ENCODE measurements around the gene MPP2.

MPP2 gene

DNA sequence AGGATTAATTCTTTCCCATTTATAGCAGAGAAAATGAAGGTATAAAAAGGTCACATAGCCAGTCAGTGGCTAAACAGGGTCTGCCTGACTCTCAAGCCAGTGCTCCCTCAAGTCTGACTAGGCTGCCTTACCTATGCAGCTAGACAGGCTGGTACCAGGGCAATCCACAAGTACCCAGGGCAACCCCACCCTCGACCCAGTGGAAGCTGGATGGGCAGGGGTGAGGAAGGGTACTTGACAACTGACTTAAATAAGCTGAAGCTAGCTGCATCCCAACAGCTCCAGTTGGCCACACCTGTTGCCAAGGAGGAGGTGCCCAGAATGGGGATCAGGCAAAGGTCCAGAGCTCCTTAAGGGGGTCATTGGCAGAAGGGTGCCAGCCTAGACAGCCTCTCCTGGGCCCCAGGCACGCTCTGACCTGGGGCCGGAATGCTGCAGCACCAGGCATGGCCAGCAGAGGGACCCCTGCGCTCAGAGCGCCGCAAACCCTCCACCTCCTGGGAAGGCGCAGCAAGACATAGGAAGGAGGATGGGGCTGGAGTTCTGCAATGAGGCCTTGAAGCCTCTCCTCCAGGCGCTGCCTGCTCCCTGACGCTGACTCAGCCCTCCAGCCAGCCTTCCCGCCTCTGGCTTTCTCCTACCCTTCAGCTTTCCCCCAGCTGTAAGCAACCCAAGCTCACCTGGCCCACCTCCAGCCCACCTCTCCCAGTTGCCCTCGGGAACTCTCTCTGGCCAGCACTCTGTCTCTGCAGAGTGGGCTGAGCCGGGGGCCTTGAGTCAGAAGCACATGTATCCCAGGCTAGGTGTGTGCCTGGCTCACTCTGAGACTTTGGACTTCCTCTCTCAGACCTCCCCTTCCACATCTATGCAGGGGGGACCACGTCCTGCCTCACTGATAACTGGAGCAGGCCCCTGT lies 28.8 kb downstream of the MPP2 start:
- peak; percentile 56 for DNase-seq (ENCODE audit: low read depth)
- TF ChIP-seq, protein P1, sequence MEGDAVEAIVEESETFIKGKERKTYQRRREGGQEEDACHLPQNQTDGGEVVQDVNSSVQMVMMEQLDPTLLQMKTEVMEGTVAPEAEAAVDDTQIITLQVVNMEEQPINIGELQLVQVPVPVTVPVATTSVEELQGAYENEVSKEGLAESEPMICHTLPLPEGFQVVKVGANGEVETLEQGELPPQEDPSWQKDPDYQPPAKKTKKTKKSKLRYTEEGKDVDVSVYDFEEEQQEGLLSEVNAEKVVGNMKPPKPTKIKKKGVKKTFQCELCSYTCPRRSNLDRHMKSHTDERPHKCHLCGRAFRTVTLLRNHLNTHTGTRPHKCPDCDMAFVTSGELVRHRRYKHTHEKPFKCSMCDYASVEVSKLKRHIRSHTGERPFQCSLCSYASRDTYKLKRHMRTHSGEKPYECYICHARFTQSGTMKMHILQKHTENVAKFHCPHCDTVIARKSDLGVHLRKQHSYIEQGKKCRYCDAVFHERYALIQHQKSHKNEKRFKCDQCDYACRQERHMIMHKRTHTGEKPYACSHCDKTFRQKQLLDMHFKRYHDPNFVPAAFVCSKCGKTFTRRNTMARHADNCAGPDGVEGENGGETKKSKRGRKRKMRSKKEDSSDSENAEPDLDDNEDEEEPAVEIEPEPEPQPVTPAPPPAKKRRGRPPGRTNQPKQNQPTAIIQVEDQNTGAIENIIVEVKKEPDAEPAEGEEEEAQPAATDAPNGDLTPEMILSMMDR (IDR thresholded peaks at IDR 0.05; ENCODE audit: low read depth, low read length, missing control alignments): peak; percentile 95
- in situ Hi-C loops (cut with HindIII; ENCODE audit: low sequenced_read_pairs): no loop called here
- no peak overlapping the region for H3K4me3 ChIP-seq (ENCODE audit: low read depth, low read length)

DNA sequence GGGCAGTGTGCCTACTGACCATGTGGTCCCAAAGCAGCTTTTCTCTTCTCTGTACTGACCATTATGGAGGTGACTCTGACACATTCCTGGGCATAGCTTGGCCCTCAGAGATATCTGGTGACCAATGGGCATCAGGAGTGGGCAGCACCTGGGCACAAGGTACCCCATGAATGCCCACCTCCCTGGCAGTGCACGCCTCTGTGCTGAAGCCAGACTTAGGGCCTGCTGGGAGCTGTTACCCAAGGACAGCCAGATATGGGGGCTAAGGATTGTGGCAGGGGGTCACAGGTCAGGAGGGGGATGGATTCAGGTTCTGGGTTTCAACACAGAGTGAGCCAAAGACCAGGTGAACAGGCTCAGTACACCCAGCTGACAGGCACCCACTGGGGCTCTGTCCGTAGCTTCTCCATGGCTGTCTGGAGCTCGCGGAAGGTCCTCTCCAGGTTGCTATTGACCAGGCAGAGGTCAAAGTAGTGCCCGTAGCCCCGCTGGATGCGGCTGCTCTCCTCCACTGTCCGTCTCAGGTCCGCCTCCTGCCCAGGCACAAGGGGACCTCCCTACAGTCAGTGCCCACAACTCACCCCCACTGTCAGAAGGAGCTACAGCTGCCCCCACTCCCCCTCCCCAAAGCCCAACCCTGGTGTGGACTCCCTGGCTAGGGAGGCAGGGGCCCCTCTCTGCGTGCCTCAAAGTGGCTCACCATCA lies 29.7 kb downstream of the MPP2 start:
- TF ChIP-seq, protein P1 (IDR thresholded peaks at IDR 0.05; ENCODE audit: low read depth, low read length, missing control alignments): no peak
- no peak for DNase-seq (ENCODE audit: low read depth)
- in situ Hi-C loops (cut with HindIII; ENCODE audit: low sequenced_read_pairs): no loop called here
- no peak overlapping the region for H3K4me3 ChIP-seq (ENCODE audit: low read depth, low read length)

DNA sequence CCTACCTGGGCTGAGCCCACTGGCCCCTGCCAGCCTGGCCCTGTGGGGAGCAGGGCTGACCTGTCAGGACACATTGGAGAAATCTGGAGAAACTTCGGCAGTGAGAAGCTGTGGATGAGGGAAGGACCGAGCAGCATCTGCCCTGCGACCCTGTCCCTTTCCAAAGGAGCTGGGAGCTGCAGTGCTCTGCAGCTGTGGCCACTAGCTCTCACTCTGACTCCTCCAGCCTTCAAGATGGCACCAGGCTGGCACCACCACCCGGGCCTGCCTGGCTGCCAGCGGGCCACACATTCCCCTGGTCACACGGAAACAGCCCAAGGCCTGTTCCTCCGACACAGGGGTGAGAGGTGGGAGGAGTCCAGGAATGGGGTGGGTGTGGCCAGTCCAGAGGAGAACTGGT lies 30.3 kb downstream of the MPP2 start:
- H3K4me3 ChIP-seq (ENCODE audit: low read depth, low read length): no peak overlapping the region
- TF ChIP-seq, protein P1 (IDR thresholded peaks at IDR 0.05; ENCODE audit: low read depth, low read length, missing control alignments): no peak
- in situ Hi-C loops (cut with HindIII; ENCODE audit: low sequenced_read_pairs): no loop called here
- no peak for DNase-seq (ENCODE audit: low read depth)

DNA sequence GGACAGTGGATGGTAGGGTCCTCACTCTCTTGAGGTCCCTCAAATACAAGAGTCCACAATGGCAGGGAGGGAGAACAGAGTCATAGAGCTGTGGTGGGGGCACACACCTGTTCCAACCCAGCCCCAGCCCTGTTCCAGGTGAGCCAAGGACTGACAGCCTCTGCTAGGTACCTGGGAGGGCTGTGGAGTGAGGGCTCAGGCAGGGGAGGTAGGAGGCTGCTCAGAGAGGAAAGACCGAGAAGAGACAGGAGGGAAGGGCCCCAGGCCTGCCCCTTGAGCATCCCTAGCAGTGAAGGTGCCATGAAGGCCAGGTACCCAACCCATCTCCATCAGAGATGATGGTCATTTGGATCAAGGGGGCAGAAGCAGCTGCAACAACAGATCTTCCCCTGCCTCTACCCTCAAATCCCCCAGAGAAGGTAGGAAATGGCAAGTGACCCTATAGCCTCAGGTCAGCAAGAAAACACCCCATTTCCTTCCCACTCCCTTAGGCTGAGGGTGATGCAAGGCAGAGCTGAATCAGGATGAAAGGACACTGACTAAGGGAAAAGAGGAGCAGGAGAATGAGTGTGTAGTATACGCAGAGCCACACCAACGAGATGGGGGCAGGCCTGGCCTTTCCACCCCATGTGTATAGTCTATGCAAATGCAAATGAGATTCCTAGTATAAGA lies 31.7 kb downstream of the MPP2 start:
- in situ Hi-C loops (cut with HindIII; ENCODE audit: low sequenced_read_pairs): no loop called here
- DNase-seq (ENCODE audit: low read depth): no peak
- TF ChIP-seq, protein P1 (IDR thresholded peaks at IDR 0.05; ENCODE audit: low read depth, low read length, missing control alignments): no peak

DNA sequence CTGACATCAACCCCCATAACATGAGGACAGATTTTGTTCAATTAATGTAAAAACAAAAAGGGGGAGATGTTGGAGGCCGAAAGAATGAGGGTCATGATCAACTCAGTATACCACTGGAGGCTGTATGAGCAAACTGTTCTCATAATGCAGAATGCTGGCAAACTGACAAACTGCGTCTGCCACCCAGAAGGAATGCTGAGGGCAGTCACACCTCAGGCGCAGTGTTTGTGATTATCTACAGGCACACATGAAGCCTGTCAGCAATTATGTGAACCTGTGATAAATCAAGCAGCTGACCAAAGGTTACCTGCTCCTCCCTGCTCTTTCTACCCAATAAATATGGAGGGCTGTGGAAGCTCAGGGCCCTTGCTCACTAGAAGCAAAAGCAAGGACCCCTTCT lies 33.0 kb downstream of the MPP2 start:
- H3K4me3 ChIP-seq (ENCODE audit: low read depth, low read length): no peak overlapping the region
- DNase-seq (ENCODE audit: low read depth): no peak
- TF ChIP-seq, protein P1 (IDR thresholded peaks at IDR 0.05; ENCODE audit: low read depth, low read length, missing control alignments): no peak
- in situ Hi-C loops (cut with HindIII; ENCODE audit: low sequenced_read_pairs): no loop called here

More for the DNA sequence above, 31.7 kb downstream of the MPP2 start:
- H3K4me3 ChIP-seq (ENCODE audit: low read depth, low read length): no peak overlapping the region

DNA sequence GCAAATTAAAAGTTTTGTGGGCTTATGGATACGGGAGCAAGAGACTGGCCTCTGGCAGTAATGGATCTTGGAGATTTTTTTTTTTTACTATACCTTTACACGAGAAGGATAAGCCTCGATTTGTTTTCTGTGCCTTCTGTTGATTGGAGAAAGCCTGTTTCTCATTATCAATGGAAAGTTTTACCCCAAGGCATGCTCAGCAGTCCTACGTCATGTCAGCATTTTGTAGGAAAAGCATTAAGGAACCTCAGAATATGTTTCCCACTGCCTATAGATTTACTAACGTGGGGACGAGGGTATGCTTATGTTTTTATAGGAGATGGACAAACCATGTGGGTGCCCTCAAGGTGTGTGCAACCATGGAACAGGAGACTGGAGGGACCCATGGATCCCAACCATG lies 33.5 kb downstream of the MPP2 start:
- no peak for DNase-seq (ENCODE audit: low read depth)
- no peak overlapping the region for H3K4me3 ChIP-seq (ENCODE audit: low read depth, low read length)
- in situ Hi-C loops (cut with HindIII; ENCODE audit: low sequenced_read_pairs): no loop called here
- TF ChIP-seq, protein P1 (IDR thresholded peaks at IDR 0.05; ENCODE audit: low read depth, low read length, missing control alignments): no peak

Data from astrocyte of the cerebellum (primary cell).